ENCODE data around the gene CDH26. TPM values are rescaled to one million over a fixed set of nuclear protein-coding genes. Genes with fewer than 3 reads are reported as not detected.

The CDH26 gene
- total RNA-seq, 2 donors from 2014 or later = 0.26 to 0.33 TPM

DNA sequence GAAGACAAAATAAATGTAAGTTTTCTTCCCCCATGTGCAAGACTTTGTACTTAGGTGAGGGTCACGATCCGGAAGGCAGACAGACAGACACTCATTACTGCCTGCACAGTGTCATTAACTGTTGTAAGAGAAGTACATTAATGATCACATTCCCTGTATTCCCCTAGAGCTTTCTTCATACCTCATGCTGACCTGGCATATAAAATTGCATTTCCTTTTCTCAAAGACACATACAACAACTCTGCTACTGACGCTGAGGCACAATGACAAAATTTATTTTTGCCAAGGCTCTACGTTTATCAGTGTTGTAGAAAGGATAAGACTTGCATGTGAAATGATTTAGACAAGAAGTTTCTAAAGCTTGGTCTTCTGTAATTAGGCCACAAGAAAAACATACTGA lies 21.8 kb upstream of the CDH26 start:
- TF ChIP-seq, protein P1, sequence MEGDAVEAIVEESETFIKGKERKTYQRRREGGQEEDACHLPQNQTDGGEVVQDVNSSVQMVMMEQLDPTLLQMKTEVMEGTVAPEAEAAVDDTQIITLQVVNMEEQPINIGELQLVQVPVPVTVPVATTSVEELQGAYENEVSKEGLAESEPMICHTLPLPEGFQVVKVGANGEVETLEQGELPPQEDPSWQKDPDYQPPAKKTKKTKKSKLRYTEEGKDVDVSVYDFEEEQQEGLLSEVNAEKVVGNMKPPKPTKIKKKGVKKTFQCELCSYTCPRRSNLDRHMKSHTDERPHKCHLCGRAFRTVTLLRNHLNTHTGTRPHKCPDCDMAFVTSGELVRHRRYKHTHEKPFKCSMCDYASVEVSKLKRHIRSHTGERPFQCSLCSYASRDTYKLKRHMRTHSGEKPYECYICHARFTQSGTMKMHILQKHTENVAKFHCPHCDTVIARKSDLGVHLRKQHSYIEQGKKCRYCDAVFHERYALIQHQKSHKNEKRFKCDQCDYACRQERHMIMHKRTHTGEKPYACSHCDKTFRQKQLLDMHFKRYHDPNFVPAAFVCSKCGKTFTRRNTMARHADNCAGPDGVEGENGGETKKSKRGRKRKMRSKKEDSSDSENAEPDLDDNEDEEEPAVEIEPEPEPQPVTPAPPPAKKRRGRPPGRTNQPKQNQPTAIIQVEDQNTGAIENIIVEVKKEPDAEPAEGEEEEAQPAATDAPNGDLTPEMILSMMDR (IDR thresholded peaks at IDR 0.05) = no peak
- no peak for TF ChIP-seq POLR2A (IDR thresholded peaks at IDR 0.05)
- no peak overlapping the region for H3K4me3 ChIP-seq
- H3K9me3 ChIP-seq = no peaks in the 10 kb centered on the region
- DNase-seq (no peak), ATAC-seq (no peak)
- no peaks in the 10 kb centered on the region for H3K36me3 ChIP-seq (replicated peaks in 1 of 2; ENCODE audit: insufficient read depth in 1 of 2, low read depth in 2 of 2)
- intact Hi-C loops (cut with DNase I) = no loop called here
- peaks cover 52% of the 10 kb centered on the region for H3K4me1 ChIP-seq
- 35 to 45% methylated on average over 4 of the region's 4 CpGs for WGBS, 2 donors
- H3K27ac ChIP-seq = no peak overlapping the region
- no peaks in the 10 kb centered on the region for H3K27me3 ChIP-seq

DNA sequence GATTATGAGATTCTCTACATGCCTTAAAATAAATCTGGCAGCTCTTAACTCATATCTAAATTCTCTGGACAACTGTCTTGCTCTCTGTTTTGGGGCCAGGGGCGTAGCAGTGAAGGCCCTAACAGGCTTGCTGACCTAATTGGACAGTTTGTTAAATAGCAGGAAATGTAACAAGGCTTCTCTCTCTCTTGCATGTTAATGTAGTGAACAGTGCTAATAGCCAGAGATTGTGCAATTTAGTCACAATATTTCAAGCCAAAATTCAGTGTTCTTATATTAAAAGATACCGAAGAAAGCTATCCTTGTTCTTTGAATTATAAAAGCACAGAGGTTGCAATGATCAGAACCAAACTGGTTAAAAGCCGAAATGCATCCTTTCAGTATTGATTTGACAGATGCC lies 21.1 kb upstream of the CDH26 start:
- Histone ChIP-seq H3K9me3 (no peaks in the 10 kb centered on the region), H3K4me1 (peaks cover 57% of the 10 kb centered on the region), H3K36me3 (replicated peaks in 1 of 2; ENCODE audit: insufficient read depth in 1 of 2, low read depth in 2 of 2) (no peaks in the 10 kb centered on the region), H3K27me3 (no peaks in the 10 kb centered on the region), H3K4me3 (no peak overlapping the region), H3K27ac (no peak overlapping the region)
- no peak for ATAC-seq
- TF ChIP-seq POLR2A (IDR thresholded peaks at IDR 0.05) = no peak
- TF ChIP-seq, protein P1 (IDR thresholded peaks at IDR 0.05) = no peak
- no peak for DNase-seq
- intact Hi-C loops (cut with DNase I) = no loop called here
- 52 to 58% methylated on average over 3 of the region's 3 CpGs for WGBS, 2 donors

DNA sequence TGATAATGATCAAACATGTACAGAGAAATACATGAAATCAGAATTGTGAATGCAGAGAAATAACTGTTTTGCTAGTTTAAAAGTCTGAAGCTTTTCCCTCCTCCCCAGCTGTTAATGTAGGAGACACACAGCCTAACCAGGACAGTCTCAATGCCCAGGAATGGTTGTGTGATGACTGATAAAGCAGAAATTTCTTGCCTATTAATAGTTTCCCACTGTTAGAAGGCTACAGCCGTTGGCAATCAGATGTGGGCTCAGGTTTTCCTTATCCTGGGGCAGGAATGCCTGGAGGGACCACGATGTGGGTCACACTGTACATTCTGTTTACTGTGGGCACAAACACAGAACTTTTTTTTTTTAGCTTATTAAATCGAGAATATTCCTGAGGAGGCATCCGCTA lies 20.0 kb upstream of the CDH26 start:
- no peak for ATAC-seq
- Histone ChIP-seq H3K27me3 (no peaks in the 10 kb centered on the region), H3K27ac (no peak overlapping the region), H3K9me3 (no peaks in the 10 kb centered on the region), H3K4me3 (no peak overlapping the region), H3K36me3 (replicated peaks in 1 of 2; ENCODE audit: insufficient read depth in 1 of 2, low read depth in 2 of 2) (no peaks in the 10 kb centered on the region), H3K4me1 (peaks cover 46% of the 10 kb centered on the region)
- intact Hi-C loops (cut with DNase I) = no loop called here
- WGBS, 2 donors = 50 to 52% methylated on average over 4 of the region's 4 CpGs
- DNase-seq = no peak
- no peak for TF ChIP-seq POLR2A (IDR thresholded peaks at IDR 0.05)
- TF ChIP-seq, protein P1 (IDR thresholded peaks at IDR 0.05) = no peak

- H3K4me3 ChIP-seq = no peak overlapping the region
- WGBS, 2 donors = 54 to 73% methylated on average over 4 to 7 of the region's 7 CpGs
- intact Hi-C loops (cut with DNase I) = no loop called here
- no peaks in the 10 kb centered on the region for H3K36me3 ChIP-seq (replicated peaks in 1 of 2; ENCODE audit: insufficient read depth in 1 of 2, low read depth in 2 of 2)
- H3K9me3 ChIP-seq = no peaks in the 10 kb centered on the region
- H3K27me3 ChIP-seq = no peaks in the 10 kb centered on the region
- no peak for TF ChIP-seq POLR2A (IDR thresholded peaks at IDR 0.05)
- TF ChIP-seq, protein P1 (IDR thresholded peaks at IDR 0.05) = no peak
- peak overlapping the region in 1 of 4 donors; percentile 92 for H3K27ac ChIP-seq
- peaks cover 43% of the 10 kb centered on the region for H3K4me1 ChIP-seq
- ATAC-seq (no peak), DNase-seq (peak in 3 of 4 donors; percentile 48 to 70 (median 56))
These were observed 19.5 kb upstream of the CDH26 start for GRCh38 chr20:59938696-59939051.

- WGBS, 2 donors = 35 to 89% methylated on average over 40 to 103 of the region's 104 CpGs
- Histone ChIP-seq H3K27me3 (no peaks in the 10 kb centered on the region), H3K4me3 (peak overlapping the region; percentile 11 to 33), H3K4me1 (peaks cover 43% of the 10 kb centered on the region), H3K9me3 (no peaks in the 10 kb centered on the region), H3K27ac (peak overlapping the region; percentile 78 to 93 (median 90)), H3K36me3 (replicated peaks in 1 of 2; ENCODE audit: insufficient read depth in 1 of 2, low read depth in 2 of 2) (peaks cover 2 to 4% of the 10 kb centered on the region in 2 donors)
- TF ChIP-seq, protein P1 (IDR thresholded peaks at IDR 0.05) = no peak
- no peak for TF ChIP-seq POLR2A (IDR thresholded peaks at IDR 0.05)
- DNase-seq (peak; percentile 21 to 46 (median 25)), ATAC-seq (peak; percentile 4)
- intact Hi-C loops (cut with DNase I) = no loop called here
These were observed 19.0 kb upstream of the CDH26 start for GRCh38 chr20:59939052-59939878.

Data from body of pancreas (tissue), 4 donors.